HG02943 (cell line): ENCODE measurements around the gene VAMP8.
"Not testable (repeated sequence)": the region's sequence is repeated elsewhere in the genome, so short reads cannot be mapped to it uniquely, and the experiment has no call there.

Experiments
- ATAC-seq: cut with Tn5 transposase; IDR thresholded peaks from one replicate; pipeline ENCODE4 v1.9.1; 2021; ENCODE audit warnings: mild to moderate bottlenecking, low read depth, moderate library complexity; ENCODE audit not compliant: unreplicated experiment

The VAMP8 gene

GRCh38 chr2:85578243-85579180 lies 1.1 kb downstream of the VAMP8 start:
- ATAC-seq = peak; percentile 26

GRCh38 chr2:85579266-85579935 lies 2.0 kb downstream of the VAMP8 start:
- ATAC-seq = no peak

- ATAC-seq = no peak
These were observed 2.8 kb downstream of the VAMP8 start for GRCh38 chr2:85580206-85580605.

- ATAC-seq = no peak
These were observed 5.1 kb downstream of the VAMP8 start for GRCh38 chr2:85582492-85582891.

- no peak for ATAC-seq
These were observed 6.4 kb downstream of the VAMP8 start for GRCh38 chr2:85583667-85584353.

- no peak for ATAC-seq
These were observed 7.0 kb downstream of the VAMP8 start, which contains the start of gene VAMP5 for GRCh38 chr2:85584354-85584856. VAMP5 (plus strand) TSS chr2:85584431; CDS start chr2:85584491, 60 bp downstream.

GRCh38 chr2:85584857-85585780 lies 7.7 kb downstream of the VAMP8 start:
- ATAC-seq = no peak

GRCh38 chr2:85585781-85586105 lies 8.4 kb downstream of the VAMP8 start:
- ATAC-seq = no peak

GRCh38 chr2:85588236-85588635 lies 10.8 kb downstream of the VAMP8 start:
- ATAC-seq = no peak

- ATAC-seq = no peak
These were observed 11.3 kb downstream of the VAMP8 start for GRCh38 chr2:85588645-85589044.

- ATAC-seq = no peak
These were observed 11.8 kb downstream of the VAMP8 start for GRCh38 chr2:85589181-85589580.

- ATAC-seq = no peak
These were observed 12.8 kb downstream of the VAMP8 start for GRCh38 chr2:85589982-85590791.

GRCh38 chr2:85590950-85591349 lies 13.6 kb downstream of the VAMP8 start:
- no peak for ATAC-seq

GRCh38 chr2:85591563-85591962 lies 14.2 kb downstream of the VAMP8 start:
- ATAC-seq = no peak

- not testable (repeated sequence) for ATAC-seq
These were observed 14.9 kb downstream of the VAMP8 start for GRCh38 chr2:85592299-85592698.

GRCh38 chr2:85593023-85593422 lies 15.6 kb downstream of the VAMP8 start:
- no peak for ATAC-seq

- ATAC-seq = no peak
These were observed 17.4 kb downstream of the VAMP8 start for GRCh38 chr2:85594715-85595300.

GRCh38 chr2:85595301-85596025 lies 18.1 kb downstream of the VAMP8 start, which contains the start of gene RNF181:
RNF181 (plus strand) TSS chr2:85595745; CDS start chr2:85595764, 19 bp downstream.
- ATAC-seq = peak; percentile 99
